IMR-90 (cell line): ENCODE results near the gene INSYN1. TPM values are rescaled to one million over a fixed set of nuclear protein-coding genes. Genes with fewer than 3 reads are reported as not detected.

ENCODE experiments used
- ATAC-seq: fragments of 200-7000 bp; cut with Tn5 transposase; 2 replicates; pipeline ENCODE4 v1.9.1; 2020; ENCODE audit warnings: low read depth, mild to moderate bottlenecking, moderate library complexity
- BruUV-seq: library from RNA; stranded (reverse); fragments of 400-500 nt; replicated peaks from 2 replicates; lab custom pipeline; 2021; lab: Mats Ljungman, UMichigan
- CTCF ChIA-PET: fragments of 300-600 bp; formaldehyde crosslinking; extraction: SDS; loops from one replicate; lab custom pipeline; 2021; ENCODE audit warnings: antibody characterized with exemption; lab: Yijun Ruan, JAX
- POLR2A ChIA-PET: fragments of 300-600 bp; sonication (Branson Sonifier 250); formaldehyde crosslinking; loops from one replicate; lab custom pipeline; 2022; ENCODE audit warnings: antibody characterized with exemption; ENCODE audit not compliant: unreplicated experiment; lab: Charles Lee
- DNase-seq: peaks from one replicate; pipeline ENCODE4 v3.0.0; 2013
- H2AFZ ChIP-seq: replicated peaks from 2 replicates; pipeline ENCODE3; 2013; ENCODE audit warnings: low read length, mild to moderate bottlenecking; ENCODE audit not compliant: poor library complexity
- H2AK5ac ChIP-seq: 2 replicates; pipeline ENCODE4 v1.6.1; 2013; ENCODE audit warnings: low read depth, low read length, inconsistent platforms
- H2AK9ac ChIP-seq: replicated peaks from 2 replicates; pipeline ENCODE3; 2013; ENCODE audit warnings: mild to moderate bottlenecking, low read depth, low read length, moderate library complexity; ENCODE audit not compliant: poor library complexity
- H2BK120ac ChIP-seq: 2 replicates; pipeline ENCODE4 v1.6.1; 2013; ENCODE audit warnings: low read depth, low read length, inconsistent platforms
- H2BK15ac ChIP-seq: 3 replicates; pipeline ENCODE4 v1.6.1; 2013; ENCODE audit warnings: low read depth, low read length, inconsistent platforms
- H2BK20ac ChIP-seq: 2 replicates; pipeline ENCODE4 v1.6.1; 2013; ENCODE audit warnings: low read depth, mild to moderate bottlenecking, inconsistent platforms, low read length, moderate library complexity
- H2BK5ac ChIP-seq: 2 replicates; pipeline ENCODE4 v1.6.1; 2013; ENCODE audit warnings: mild to moderate bottlenecking, low read depth, low read length, inconsistent platforms; ENCODE audit not compliant: poor library complexity, severe bottlenecking
- H3K14ac ChIP-seq: replicated peaks from 2 replicates; pipeline ENCODE4 v1.6.1; 2013; ENCODE audit warnings: low read depth, low read length, inconsistent platforms
- H3K18ac ChIP-seq: 2 replicates; pipeline ENCODE4 v1.6.1; 2013; ENCODE audit warnings: low read depth, low read length, control low read depth
- H3K23ac ChIP-seq: 2 replicates; pipeline ENCODE4 v1.6.1; 2013; ENCODE audit warnings: low read depth, low read length, inconsistent platforms
- H3K27ac ChIP-seq: 2 replicates; pipeline ENCODE4 v1.5.1; 2013; ENCODE audit warnings: mild to moderate bottlenecking, control low read depth, low read length; ENCODE audit not compliant: insufficient read depth
- H3K27me3 ChIP-seq: 2 replicates; pipeline ENCODE4 v1.6.1; 2013; ENCODE audit warnings: low read length; ENCODE audit not compliant: control insufficient read depth, insufficient read depth
- H3K36me3 ChIP-seq: 2 replicates; pipeline ENCODE4 v1.6.1; 2013; ENCODE audit warnings: low read length, mixed read lengths; ENCODE audit not compliant: control insufficient read depth, insufficient read depth
- H3K4ac ChIP-seq: 2 replicates; pipeline ENCODE4 v1.6.1; 2013; ENCODE audit warnings: low read depth, low read length, inconsistent platforms
- H3K4me1 ChIP-seq: 2 replicates; pipeline ENCODE4 v1.6.1; 2013; ENCODE audit warnings: low read length, mixed read lengths; ENCODE audit not compliant: control insufficient read depth, insufficient read depth
- H3K4me2 ChIP-seq: 2 replicates; pipeline ENCODE4 v1.6.1; 2013; ENCODE audit warnings: low read depth, mild to moderate bottlenecking, control low read depth, low read length, moderate library complexity
- H3K4me3 ChIP-seq: 2 replicates; pipeline ENCODE4 v1.5.1; 2013; ENCODE audit warnings: low read depth, mild to moderate bottlenecking, control low read depth, low read length, moderate library complexity; ENCODE audit not compliant: insufficient read depth
- H3K56ac ChIP-seq: 2 replicates; pipeline ENCODE4 v1.6.1; 2013; ENCODE audit warnings: low read length, inconsistent platforms; ENCODE audit not compliant: insufficient read depth; ENCODE audit errors: extremely low read depth
- H3K79me1 ChIP-seq, 2 experiments: 2 replicates each; pipeline ENCODE4 v1.6.1; 2013; ENCODE audit warnings: low read length in 2 of 2, inconsistent platforms in 1 of 2, low read depth in 1 of 2
- H3K9ac ChIP-seq: 2 replicates; pipeline ENCODE4 v1.6.1; 2013; ENCODE audit warnings: low read depth, low read length, control low read depth
- H3K9me1 ChIP-seq: 2 replicates; pipeline ENCODE4 v1.6.1; 2013; ENCODE audit warnings: low read length, inconsistent platforms; ENCODE audit not compliant: insufficient read depth
- H3K9me3 ChIP-seq: 2 replicates; pipeline ENCODE4 v1.6.1; 2013; ENCODE audit warnings: low read length; ENCODE audit not compliant: control insufficient read depth, insufficient read depth
- H4K20me1 ChIP-seq: 2 replicates; pipeline ENCODE4 v1.6.1; 2013; ENCODE audit warnings: low read length, inconsistent platforms; ENCODE audit not compliant: insufficient read depth
- H4K5ac ChIP-seq: 2 replicates; pipeline ENCODE4 v1.6.1; 2013; ENCODE audit warnings: mild to moderate bottlenecking, low read depth, low read length, control low read depth
- H4K8ac ChIP-seq, 2 experiments: 2 replicates each; pipeline ENCODE4 v1.6.1; 2013; ENCODE audit warnings: low read depth in 2 of 2, low read length in 2 of 2, control low read depth in 1 of 2, inconsistent platforms in 1 of 2
- H4K91ac ChIP-seq: 2 replicates; pipeline ENCODE4 v1.6.1; 2013; ENCODE audit warnings: low read depth, low read length, inconsistent platforms; ENCODE audit not compliant: insufficient read depth
- BHLHE40 ChIP-seq: fragments of 150-350 bp; IDR thresholded peaks from 2 replicates; pipeline ENCODE4 v1.6.1; 2016; ENCODE audit warnings: mild to moderate bottlenecking, low read depth, low read length
- CEBPB ChIP-seq: IDR thresholded peaks from 2 replicates; pipeline ENCODE4 v1.6.1; 2012; ENCODE audit warnings: low read depth, low read length, improper control_type of control experiment
- CHD1 ChIP-seq: IDR thresholded peaks from 2 replicates; pipeline ENCODE4 v1.6.1; 2012; ENCODE audit warnings: low read depth, low read length, improper control_type of control experiment
- FOS ChIP-seq: fragments of 150-350 bp; IDR thresholded peaks from 2 replicates; pipeline ENCODE4 v1.6.1; 2016; ENCODE audit warnings: low read depth, low read length
- MAZ ChIP-seq: IDR thresholded peaks from 2 replicates; pipeline ENCODE4 v1.6.1; 2012; ENCODE audit warnings: low read depth, mild to moderate bottlenecking, low read length, improper control_type of control experiment, moderate library complexity, borderline replicate concordance
- MXI1 ChIP-seq: IDR thresholded peaks from 2 replicates; pipeline ENCODE4 v1.6.1; 2012; ENCODE audit warnings: low read depth, mild to moderate bottlenecking, low read length, moderate library complexity, borderline replicate concordance
- NFE2L2 ChIP-seq: fragments of 150-350 bp; IDR thresholded peaks from 2 replicates; pipeline ENCODE4 v1.6.1; 2016; ENCODE audit warnings: low read depth, mild to moderate bottlenecking, low read length
- POLR2A ChIP-seq: IDR thresholded peaks from 2 replicates; pipeline ENCODE4 v1.6.1; 2012; ENCODE audit warnings: mild to moderate bottlenecking, low read depth, low read length
- SMC3 ChIP-seq: fragments of 150-350 bp; IDR thresholded peaks from 2 replicates; pipeline ENCODE4 v1.6.1; 2016; ENCODE audit warnings: low read depth, mild to moderate bottlenecking, antibody characterized with exemption, low read length, moderate library complexity
- WGBS, 2 experiments: methylation state at CpG; one replicate each; pipeline versions ENCODE4 v1.1.5 to v1.1.7; 2013; ENCODE audit warnings: missing lambda C conversion rate in 2 of 2; ENCODE audit not compliant: insufficient read length in 1 of 2; ENCODE audit errors: extremely low coverage in 2 of 2; 5-methylcytosine and 5-hydroxymethylcytosine counted together
- dilution Hi-C: fragments of 300-500 bp; cut with HindIII; formaldehyde crosslinking; loops from one replicate; pipeline ENCODE4 v1.14.3; 2018; ENCODE audit warnings: low sequenced_read_pairs; ENCODE audit not compliant: unreplicated experiment
- in situ Hi-C: fragments of 300-500 bp; cut with MboI; formaldehyde crosslinking; loops from 3 replicates; pipeline ENCODE4 v1.14.3; 2019; ENCODE audit warnings: low sequenced_read_pairs, inconsistent platforms, mixed read lengths
- intact Hi-C: fragments of 100-400 bp; cut with micrococcal nuclease; formaldehyde crosslinking; loops from 2 replicates; pipeline ENCODE4 v1.10.0; 2022
- polyA plus RNA-seq, 3 experiments: library from polyadenylated mRNA; depleted of rRNA; stranded (reverse); fragments of >200 nt; gene quantifications; 2 replicates each; pipeline ENCODE4 v1.2.3, GENCODE V29; 2012; ENCODE audit warnings: low replicate concordance in 1 of 3
- total RNA-seq: library from RNA; depleted of rRNA; stranded (reverse); fragments of >200 nt; gene quantifications from 2 replicates; pipeline ENCODE4 v1.2.3, GENCODE V29; 2012

The INSYN1 gene
- total and polyA plus RNA-seq, 2 of the 4 experiments (the other 2 are of a cell fraction): 0.18 to 0.34 TPM

- no peak for TF ChIP-seq CEBPB
- TF ChIP-seq MAZ: no peak
- no peak for TF ChIP-seq MXI1
- TF ChIP-seq BHLHE40: no peak
- TF ChIP-seq SMC3: no peak
- no peak for TF ChIP-seq CHD1
- TF ChIP-seq NFE2L2: no peak
- no peak for TF ChIP-seq POLR2A
- no peak for TF ChIP-seq FOS
- Histone ChIP-seq H3K4me3 (no peak overlapping the region), H2BK15ac (no peak overlapping the region), H2AK9ac (peak overlapping the region; percentile 42), H3K9me1 (peaks cover 3% of the 10 kb centered on the region; the same call in 1 of the 2 replicates), H4K5ac (no peak overlapping the region), H3K9ac (no peak overlapping the region), H3K18ac (no peak overlapping the region), H2BK5ac (no peak overlapping the region), H3K27me3 (peaks cover 77% of the 10 kb centered on the region), H3K23ac (no peak overlapping the region; the same call in 1 of the 2 replicates), H3K56ac (no peak overlapping the region), H3K9me3 (peaks cover 2% of the 10 kb centered on the region; the same call in 1 of the 2 replicates), H4K20me1 (no peaks in the 10 kb centered on the region; the same call in none of the 2 replicates), H4K91ac (no peak overlapping the region), H2AFZ (no peak overlapping the region), H2BK20ac (no peak overlapping the region), H3K4me1 (no peaks in the 10 kb centered on the region), H3K14ac (no peak overlapping the region), H3K79me1 (no peaks in the 10 kb centered on the region), H3K36me3 (no peaks in the 10 kb centered on the region), H2BK120ac (no peak overlapping the region), H2AK5ac (no peak overlapping the region), H3K27ac (no peak overlapping the region), H3K4ac (no peak overlapping the region), H4K8ac (no peak overlapping the region), H3K4me2 (no peak overlapping the region)
- DNase-seq (no peak), ATAC-seq (no peak)
- intact Hi-C loops: no loop called here
- WGBS, 2 experiments: 82% methylated on average over 2 of the region's 3 CpGs; no CpG with 5 or more reads in 1 of the 2 experiments
- ChIA-PET POLR2A (no interaction called here), CTCF (no interaction called here)
- BruUV-seq: no TSS peak
- dilution Hi-C loops: no loop called here
- in situ Hi-C loops: no loop called here
Measured at GRCh38 chr15:73755946-73756345, 2.8 kb upstream of the INSYN1 start.
